ENCODE results near the gene CCDC157. TPM values are rescaled to one million over a fixed set of nuclear protein-coding genes. Genes with fewer than 3 reads are reported as not detected.
"Not testable (repeated sequence)": the region's sequence is repeated elsewhere in the genome, so short reads cannot be mapped to it uniquely, and the experiment has no call there.

CCDC157 gene
- polyA plus RNA-seq, 3 donors = 6.6 to 8.9 (median 7.5) TPM

GRCh38 chr22:30324014-30324730 is 32.6 kb upstream of the CCDC157 start:
- DNase-seq = no peak

- no peak for DNase-seq
Observed at GRCh38 chr22:30325065-30325720, 31.6 kb upstream of the CCDC157 start.

GRCh38 chr22:30325724-30326254 is 31.0 kb upstream of the CCDC157 start:
- DNase-seq = no peak

- no peak for DNase-seq
Observed at GRCh38 chr22:30326255-30326705, 30.5 kb upstream of the CCDC157 start.

GRCh38 chr22:30326706-30327362 is 30.0 kb upstream of the CCDC157 start, which contains the start of gene TBC1D10A:
TSS of gene TBC1D10A (minus strand) at chr22:30326941. CDS start at chr22:30326881, 60 bp downstream.
- DNase-seq = peak; percentile 91

GRCh38 chr22:30327864-30328345 is 28.9 kb upstream of the CCDC157 start:
- no peak for DNase-seq

- no peak for DNase-seq
Observed at GRCh38 chr22:30328466-30329049, 28.2 kb upstream of the CCDC157 start.

GRCh38 chr22:30332551-30332950 is 24.3 kb upstream of the CCDC157 start:
- no peak for DNase-seq

GRCh38 chr22:30332994-30333706 is 23.7 kb upstream of the CCDC157 start:
- no peak for DNase-seq

GRCh38 chr22:30333707-30334087 is 23.1 kb upstream of the CCDC157 start:
- no peak for DNase-seq

- DNase-seq = no peak
Observed at GRCh38 chr22:30334646-30335045, 22.2 kb upstream of the CCDC157 start.

GRCh38 chr22:30335236-30335635 is 21.6 kb upstream of the CCDC157 start:
- DNase-seq = no peak

GRCh38 chr22:30336752-30337460 is 19.9 kb upstream of the CCDC157 start:
- no peak for DNase-seq

- DNase-seq = no peak
Observed at GRCh38 chr22:30337461-30337778, 19.4 kb upstream of the CCDC157 start.

- DNase-seq = not testable (repeated sequence)
Observed at GRCh38 chr22:30338341-30338740, 18.5 kb upstream of the CCDC157 start.

GRCh38 chr22:30338802-30339201 is 18.0 kb upstream of the CCDC157 start:
- no peak for DNase-seq

GRCh38 chr22:30340911-30341685 is 15.7 kb upstream of the CCDC157 start:
- no peak for DNase-seq

GRCh38 chr22:30344447-30345200 is 12.2 kb upstream of the CCDC157 start:
- DNase-seq = no peak

GRCh38 chr22:30347255-30347892 is 9.4 kb upstream of the CCDC157 start:
- no peak for DNase-seq
